GM19397 (cell line): Measurements from ENCODE around the gene PDCL2.
A peak's percentile ranks its signal among the peaks of the same experiment; 100 is the strongest.
"Not testable (repeated sequence)": the region's sequence is repeated elsewhere in the genome, so short reads cannot be mapped to it uniquely, and the experiment has no call there.

Source experiments
- ATAC-seq: cut with Tn5 transposase; IDR thresholded peaks from one replicate; pipeline ENCODE4 v1.9.1; 2021; ENCODE audit warnings: mild to moderate bottlenecking, moderate library complexity; ENCODE audit not compliant: unreplicated experiment

The PDCL2 gene

GRCh38 chr4:55598641-55599040, 6.6 kb upstream of the PDCL2 start:
- ATAC-seq, result no peak

- no peak for ATAC-seq
These were observed 3.9 kb downstream of the PDCL2 start for GRCh38 chr4:55588160-55588559.

GRCh38 chr4:55582773-55583172, 9.3 kb downstream of the PDCL2 start:
- not testable (repeated sequence) for ATAC-seq

- ATAC-seq, result no peak
These were observed 13.6 kb downstream of the PDCL2 start for GRCh38 chr4:55578341-55579010.

GRCh38 chr4:55575513-55575912, 16.5 kb downstream of the PDCL2 start:
- no peak for ATAC-seq

- ATAC-seq, result no peak
These were observed 17.8 kb downstream of the PDCL2 start for GRCh38 chr4:55574252-55574651.

GRCh38 chr4:55571806-55572205, 20.2 kb downstream of the PDCL2 start:
- ATAC-seq, result no peak

- ATAC-seq, result no peak
These were observed 23.0 kb downstream of the PDCL2 start for GRCh38 chr4:55568905-55569504.

- ATAC-seq, result peak; percentile 96
These were observed 30.2 kb downstream of the PDCL2 start for GRCh38 chr4:55561889-55562288.

- no peak for ATAC-seq
These were observed 31.9 kb downstream of the PDCL2 start for GRCh38 chr4:55560096-55560495.

GRCh38 chr4:55554453-55555030, 37.5 kb downstream of the PDCL2 start:
- no peak for ATAC-seq

GRCh38 chr4:55553441-55554201, 38.4 kb downstream of the PDCL2 start:
- no peak for ATAC-seq

- ATAC-seq, result not testable (repeated sequence)
These were observed 40.1 kb downstream of the PDCL2 start for GRCh38 chr4:55551964-55552363.

GRCh38 chr4:55549888-55550287, 42.2 kb downstream of the PDCL2 start:
- ATAC-seq, result no peak

- ATAC-seq, result no peak
These were observed 44.1 kb downstream of the PDCL2 start for GRCh38 chr4:55547918-55548317.

- ATAC-seq, result no peak
These were observed 44.6 kb downstream of the PDCL2 start for GRCh38 chr4:55547466-55547770.

- ATAC-seq, result peak; percentile 79
These were observed 45.1 kb downstream of the PDCL2 start, which contains the start of gene CLOCK for GRCh38 chr4:55546756-55547465. TSS of gene CLOCK (minus strand) at chr4:55546909. CDS start at chr4:55482785, 64,124 bp downstream.

- peak; percentile 52 for ATAC-seq
These were observed 45.6 kb downstream of the PDCL2 start for GRCh38 chr4:55546506-55546755.

GRCh38 chr4:55545641-55546505, 46.2 kb downstream of the PDCL2 start:
- peak; percentile 45 for ATAC-seq

- ATAC-seq, result no peak
These were observed 46.9 kb downstream of the PDCL2 start for GRCh38 chr4:55545151-55545550.
